Stomach (tissue), 8 donors: ENCODE results near the gene ACOT2. TPM values are rescaled to one million over a fixed set of nuclear protein-coding genes. Genes with fewer than 3 reads are reported as not detected.

Source experiments
- polyA plus RNA-seq, 3 donors: library from polyadenylated mRNA; stranded (reverse); fragments of 200-250 nt; gene quantifications; one replicate each; pipeline ENCODE4 v1.2.3, GENCODE V29; 2013
- total RNA-seq, 5 donors: library from RNA; depleted of rRNA; stranded (reverse); fragments of >200 nt; gene quantifications; one replicate each; pipeline versions ENCODE4 v1.1.0 to v1.2.3, GENCODE V29; 2014 to 2016
- donor health status: healthy with polysubstance abuse.
- donor health status: Bipolar disorder and iron deficiency.
- donor health status: healthy.

ACOT2 gene
- total and polyA plus RNA-seq, 8 donors, result 7.5 to 247 (median 35.5) TPM

Other genes with a start within 250 kb of the ACOT2 start
- 100 to 1,000 TPM in 2 of 5 donors, 10 to 100 TPM in 3; 43.7 to 135 (median 75.6) TPM for gene NUMB, start 110.7 kb upstream of the ACOT2 start, total RNA-seq
- gene NUMB, start 110.7 kb upstream of the ACOT2 start, polyA plus RNA-seq, result 10 to 100 TPM; 26.4 to 43.8 (median 26.6) TPM
- gene RIOX1, start 78.3 kb upstream of the ACOT2 start, total RNA-seq, result 10 to 100 TPM in 4 of 5 donors, 1 to 10 TPM in 1; 7.2 to 86.9 (median 25.0) TPM
- 1 to 10 TPM; 5.1 to 6.7 (median 6.7) TPM for gene RIOX1, start 78.3 kb upstream of the ACOT2 start, polyA plus RNA-seq
- 10 to 100 TPM in 1 of 5 donors, 1 to 10 TPM in 4; 1.3 to 35.0 (median 2.6) TPM for gene ACOT1, start 32.1 kb upstream of the ACOT2 start, total RNA-seq
- 1 to 10 TPM; 1.8 to 4.1 (median 3.5) TPM for gene ACOT1, start 32.1 kb upstream of the ACOT2 start, polyA plus RNA-seq
- under 1 TPM in 1 of 5 donors, not detected in 4; 0.18 TPM for gene HEATR4, start 10.3 kb upstream of the ACOT2 start, total RNA-seq
- gene HEATR4, start 10.3 kb upstream of the ACOT2 start, polyA plus RNA-seq, result under 1 TPM in 1 of 3 donors, not detected in 2; 0.19 TPM
- gene ACOT4, start 22.7 kb downstream of the ACOT2 start, total RNA-seq, result 1 to 10 TPM in 2 of 5 donors, not detected in 3; 1.3 to 1.4 TPM
- gene ACOT4, start 22.7 kb downstream of the ACOT2 start, polyA plus RNA-seq, result 1 to 10 TPM; 1.4 to 3.5 (median 1.5) TPM
- gene ACOT6, start 43.3 kb downstream of the ACOT2 start, total RNA-seq, result not detected
- gene ACOT6, start 43.3 kb downstream of the ACOT2 start, polyA plus RNA-seq, result not detected
- gene DNAL1, start 75.8 kb downstream of the ACOT2 start, total RNA-seq, result 10 to 100 TPM in 2 of 5 donors, 1 to 10 TPM in 1, under 1 TPM in 1, not detected in 1; 0.29 to 12.9 (median 7.5) TPM
- gene DNAL1, start 75.8 kb downstream of the ACOT2 start, polyA plus RNA-seq, result 1 to 10 TPM; 3.1 to 9.2 (median 7.7) TPM
- gene PNMA1, start 145.2 kb downstream of the ACOT2 start, total RNA-seq, result 10 to 100 TPM; 17.9 to 42.3 (median 19.3) TPM
- gene PNMA1, start 145.2 kb downstream of the ACOT2 start, polyA plus RNA-seq, result 10 to 100 TPM; 13.9 to 17.1 (median 15.6) TPM